Stimulated activated CD4-positive, alpha-beta T cell treated with anti-CD3 and anti-CD28 coated beads, Interleukin-4, amount 100 ng/mL, for 24 hours (primary cell): Measurements from ENCODE around the gene TAF11L10.
"Not testable (repeated sequence)": the region's sequence is repeated elsewhere in the genome, so short reads cannot be mapped to it uniquely, and the experiment has no call there.

ENCODE experiments used
- DNase-seq: peaks from one replicate; pipeline ENCODE4 v3.0.0-alpha.2; 2020

The TAF11L10 gene

GRCh38 chr5:17597728-17598127 is at the start of gene TAF11L10:
Gene TAF11L10 (minus strand): TSS chr5:17597828.
- not testable (repeated sequence) for DNase-seq

GRCh38 chr5:17634160-17634559 is 36.5 kb upstream of the TAF11L10 start, which contains the start of gene TAF11L14:
Gene TAF11L14 (plus strand): TSS chr5:17634460.
- no peak for DNase-seq

- not testable (repeated sequence) for DNase-seq
These were observed 34.2 kb upstream of the TAF11L10 start, which contains the start of gene TAF11L13 for GRCh38 chr5:17631788-17632187. Gene TAF11L13 (plus strand): TSS chr5:17632088.

- DNase-seq: no peak
These were observed 28.1 kb upstream of the TAF11L10 start for GRCh38 chr5:17625686-17626085.

- DNase-seq: no peak
These were observed 23.0 kb upstream of the TAF11L10 start for GRCh38 chr5:17620627-17621026.

- no peak for DNase-seq
These were observed 21.7 kb upstream of the TAF11L10 start for GRCh38 chr5:17619354-17619753.

- no peak for DNase-seq
These were observed 17.4 kb upstream of the TAF11L10 start for GRCh38 chr5:17614872-17615605.

GRCh38 chr5:17610092-17610491 is 12.5 kb upstream of the TAF11L10 start, which contains the start of gene TAF11L12:
Gene TAF11L12 (plus strand): TSS chr5:17610392.
- not testable (repeated sequence) for DNase-seq

- not testable (repeated sequence) for DNase-seq
These were observed 9.8 kb upstream of the TAF11L10 start for GRCh38 chr5:17607461-17607860.

GRCh38 chr5:17604951-17605350 is 7.3 kb upstream of the TAF11L10 start:
- no peak for DNase-seq

GRCh38 chr5:17603880-17604279 is 6.3 kb upstream of the TAF11L10 start, which contains the start of gene TAF11L11:
Gene TAF11L11 (plus strand): TSS chr5:17604183.
- DNase-seq: not testable (repeated sequence)

GRCh38 chr5:17594255-17594654 is 3.4 kb downstream of the TAF11L10 start, which contains the start of gene TAF11L9:
Gene TAF11L9 (minus strand): TSS chr5:17594394.
- DNase-seq: not testable (repeated sequence)

- DNase-seq: not testable (repeated sequence)
These were observed 6.8 kb downstream of the TAF11L10 start, which contains the start of gene TAF11L8 for GRCh38 chr5:17590860-17591259. Gene TAF11L8 (minus strand): TSS chr5:17590960.

GRCh38 chr5:17585658-17586057 is 12.0 kb downstream of the TAF11L10 start, which contains the start of gene TAF11L7:
Gene TAF11L7 (minus strand): TSS chr5:17585758.
- not testable (repeated sequence) for DNase-seq
